K562 (cell line): ENCODE data around the gene MRAP2. TPM values are rescaled to one million over a fixed set of nuclear protein-coding genes. Genes with fewer than 3 reads are reported as not detected.

Experiments
- ATAC-seq: fragments of 200-7000 bp; cut with Tn5 transposase; 3 replicates; pipeline ENCODE4 v1.9.1; 2020; ENCODE audit warnings: moderate library complexity
- BruUV-seq: library from RNA; stranded (reverse); fragments of 400-500 nt; replicated peaks from 2 replicates; lab custom pipeline; 2021; lab: Mats Ljungman, UMichigan
- CTCF ChIA-PET: fragments of 300-600 bp; formaldehyde crosslinking; extraction: SDS; loops from one replicate; lab custom pipeline; 2021; ENCODE audit warnings: low intra/inter-chr PET ratio; lab: Yijun Ruan, JAX
- POLR2A ChIA-PET: fragments of 300-600, 350-650 bp; sonication (Branson Sonifier 250); formaldehyde crosslinking; extraction: SDS; loops from one replicate; lab custom pipeline; 2021; ENCODE audit warnings: antibody characterized with exemption, inconsistent platforms; lab: Yijun Ruan, JAX
- DNase-seq, 4 experiments: peaks; one replicate each; pipeline versions ENCODE4 v3.0.0 to v3.0.0-alpha.2; 2011 to 2018; ENCODE audit warnings: low spot score in 3 of 4, mixed read lengths in 3 of 4; ENCODE audit errors: extremely low read depth in 1 of 4
- FAIRE-seq: peaks from 2 replicates; lab custom pipeline; 2011; peaks lifted over from hg19 to GRCh38; lab: Jason Lieb, UNC
- H2AFZ ChIP-seq: 2 replicates; pipeline ENCODE4 v1.6.0; 2011; ENCODE audit warnings: low read depth, low read length, control low read depth, inconsistent platforms
- H3K27ac ChIP-seq: fragments of 200-600 bp; 3 replicates; pipeline ENCODE4 v1.8.0; 2011; ENCODE audit warnings: low read depth, mild to moderate bottlenecking, control low read depth, inconsistent platforms, low read length, moderate library complexity, mixed read lengths; ENCODE audit errors: extremely low read depth
- H3K27me3 ChIP-seq, 2 experiments: fragments of 300-600 bp in 1 of 2; 2 replicates in 1 of 2; 3 replicates in 1 of 2; pipeline versions ENCODE4 v1.6.0 to v1.8.0; 2011; ENCODE audit warnings: inconsistent platforms in 2 of 2, low read length in 2 of 2, mild to moderate bottlenecking in 1 of 2, mixed read lengths in 1 of 2, moderate library complexity in 1 of 2; ENCODE audit not compliant: control insufficient read depth in 2 of 2, insufficient read depth in 2 of 2
- H3K36me3 ChIP-seq: fragments of 300-600 bp; 3 replicates; pipeline ENCODE4 v1.8.0; 2011; ENCODE audit warnings: mild to moderate bottlenecking, low read length, inconsistent platforms; ENCODE audit not compliant: control insufficient read depth, insufficient read depth
- H3K4me1 ChIP-seq, 2 experiments: fragments of 200-600 bp in 1 of 2; replicated peaks in 1 of 2; 2 replicates in 1 of 2; 3 replicates in 1 of 2; pipeline versions ENCODE4 v1.5.1 to v1.8.0; 2011; ENCODE audit warnings: inconsistent platforms in 2 of 2, low read length in 2 of 2, mild to moderate bottlenecking in 1 of 2, mixed read lengths in 1 of 2, moderate library complexity in 1 of 2; ENCODE audit not compliant: control insufficient read depth in 2 of 2, insufficient read depth in 2 of 2
- H3K4me2 ChIP-seq: 2 replicates; pipeline ENCODE4 v1.6.1; 2011; ENCODE audit warnings: low read length, control low read depth, inconsistent platforms, mixed read lengths; ENCODE audit not compliant: insufficient read depth
- H3K4me3 ChIP-seq: fragments of 200-600 bp; sonication (generic), shearing (Covaris generic); 2 replicates; pipeline ENCODE4 v1.5.1; 2016; ENCODE audit warnings: control low read depth, inconsistent platforms
- H3K79me2 ChIP-seq: fragments of 200-600 bp; 3 replicates; pipeline ENCODE4 v1.8.0; 2011; ENCODE audit warnings: low read length, inconsistent platforms; ENCODE audit not compliant: control insufficient read depth, insufficient read depth
- H3K9ac ChIP-seq, 2 experiments: 2 replicates each; pipeline versions ENCODE4 v1.6.0 to v1.6.1; 2011; ENCODE audit warnings: low read depth in 2 of 2, low read length in 2 of 2, control low read depth in 1 of 2, inconsistent platforms in 1 of 2, mild to moderate bottlenecking in 1 of 2, mixed read lengths in 1 of 2; ENCODE audit not compliant: insufficient read depth in 1 of 2
- H3K9me1 ChIP-seq: one replicate; pipeline ENCODE4 v1.6.0; 2011; ENCODE audit warnings: inconsistent platforms, mild to moderate bottlenecking, low read length, moderate library complexity; ENCODE audit not compliant: control insufficient read depth, insufficient read depth
- H3K9me3 ChIP-seq: replicated peaks from 2 replicates; pipeline ENCODE4 v1.5.1; 2011; ENCODE audit warnings: low read depth, low read length, inconsistent platforms; ENCODE audit not compliant: control insufficient read depth, insufficient read depth
- H4K20me1 ChIP-seq: replicated peaks from 2 replicates; pipeline ENCODE4 v1.6.1; 2011; ENCODE audit warnings: low read length, inconsistent platforms, mixed read lengths; ENCODE audit not compliant: control insufficient read depth, insufficient read depth
- DEAF1 ChIP-seq: fragments of 450-650 bp; formaldehyde crosslinking; IDR thresholded peaks from 2 replicates; pipeline ENCODE4 v1.4.0; 2020; ENCODE audit warnings: mild to moderate bottlenecking, moderate library complexity
- ELF4 ChIP-seq: fragments of 450-650 bp; formaldehyde crosslinking; IDR thresholded peaks from 2 replicates; pipeline ENCODE4 v1.4.0; 2022; ENCODE audit warnings: missing genetic modification characterization
- FOXO4 ChIP-seq: fragments of 450-650 bp; formaldehyde crosslinking; IDR thresholded peaks from 2 replicates; pipeline ENCODE4 v1.4.0; 2020; ENCODE audit warnings: mild to moderate bottlenecking, moderate library complexity
- GATA2 ChIP-seq: sonication (generic); formaldehyde crosslinking; IDR thresholded peaks from 2 replicates; pipeline ENCODE4 v1.4.0; 2020; ENCODE audit warnings: mild to moderate bottlenecking, missing genetic modification reagents
- MBD1 ChIP-seq: fragments of 250-450 bp; sonication (Bioruptor Pico); IDR thresholded peaks from 2 replicates; pipeline ENCODE4 v1.8.0; 2022; ENCODE audit warnings: inconsistent platforms
- MYBL2 ChIP-seq, 2 experiments: fragments of 450-650 bp in 1 of 2; sonication (generic) in 1 of 2; formaldehyde crosslinking in 1 of 2; IDR thresholded peaks; 2 replicates each; pipeline versions ENCODE4 v1.6.1 to v1.8.1; 2017 to 2022; ENCODE audit warnings: borderline replicate concordance in 1 of 2, inconsistent platforms in 1 of 2, low read depth in 1 of 2, mild to moderate bottlenecking in 1 of 2, missing genetic modification reagents in 1 of 2, moderate library complexity in 1 of 2
- RBM22 ChIP-seq: fragments of 200-400 bp; formaldehyde crosslinking; IDR thresholded peaks from 2 replicates; pipeline ENCODE4 v1.6.1; 2018; ENCODE audit warnings: low read length, low read depth; ENCODE audit not compliant: poor library complexity, severe bottlenecking
- ZBTB11 ChIP-seq, 3 experiments: fragments of 200-800 bp in 1 of 3; fragments of 250-450 bp in 1 of 3; fragments of 450-650 bp in 1 of 3; sonication (Bioruptor Pico) in 1 of 3; sonication (Bioruptor generic) in 1 of 3; formaldehyde crosslinking in 1 of 3; IDR thresholded peaks; 2 replicates each; pipeline versions ENCODE4 v1.6.1 to v1.8.0; 2016 to 2022; ENCODE audit warnings: mild to moderate bottlenecking in 2 of 3, missing genetic modification characterization in 2 of 3, missing compliant biosample characterization in 1 of 3, moderate library complexity in 1 of 3
- ZNF121 ChIP-seq: sonication (generic); formaldehyde crosslinking; conservative IDR thresholded peaks from 2 replicates; pipeline ENCODE4 v1.8.0; 2022; ENCODE audit warnings: missing genetic modification reagents
- ZNF143 ChIP-seq: sonication (generic); formaldehyde crosslinking; IDR thresholded peaks from 2 replicates; pipeline ENCODE4 v1.9.0; 2022; ENCODE audit warnings: mild to moderate bottlenecking, missing genetic modification reagents
- WGBS: fragments of 100-300 bp; shearing (Covaris generic); methylation state at CpG from one replicate; pipeline ENCODE4 v1.1.6; 2016; ENCODE audit warnings: low coverage, mixed read lengths; ENCODE audit not compliant: insufficient coverage; ENCODE audit errors: missing lambda C conversion rate; 5-methylcytosine and 5-hydroxymethylcytosine counted together
- in situ Hi-C: fragments of 300-500 bp; cut with MboI; formaldehyde crosslinking; loops from 4 replicates; pipeline ENCODE4 v1.15.0; 2018; ENCODE audit warnings: inconsistent platforms, mixed read lengths
- intact Hi-C: fragments of 100-400 bp; cut with micrococcal nuclease; formaldehyde crosslinking; loops from 2 replicates; pipeline ENCODE4 v1.14.2; 2022
- polyA plus RNA-seq, 8 experiments: library from polyadenylated mRNA; depleted of rRNA in 4 of 8; stranded (reverse) in 5 of 8; unstranded in 3 of 8; fragments of >200 nt; fragmentation: Nextera tagmentation in 2 of 8; fragmentation: Illumina TruSeq in 1 of 8; extraction: Ambion mirVana in 2 of 8; extraction: Trizol in 1 of 8; gene quantifications; 2 replicates each; pipeline versions ENCODE4 v1.2.1 to v1.2.3, GENCODE V29; 2011 to 2014; ENCODE audit warnings: inconsistent platforms in 1 of 8, missing spikeins in 1 of 8
- total RNA-seq, 7 experiments: library from RNA; depleted of rRNA in 6 of 7; stranded (reverse); fragments of >200 nt in 6 of 7; fragmentation: Illumina TruSeq in 2 of 7; extraction: Trizol in 2 of 7; gene quantifications; 2 replicates each; pipeline versions ENCODE4 v1.2.1 to v1.2.3, GENCODE V29; 2011 to 2021; ENCODE audit warnings: low replicate concordance in 1 of 7

MRAP2 gene
- total and polyA plus RNA-seq, 9 of the 15 experiments (the other 6 are each of a cell fraction or from before 2014, with no cell fraction given) = 5.9 to 38.9 (median 9.3) TPM

GRCh38 chr6:84043555-84043954, 10.0 kb downstream of the MRAP2 start (continued):
- TF ChIP-seq ZNF121 (CRISPR knock-in tag) = no peak

GRCh38 chr6:84046755-84047154, 13.2 kb downstream of the MRAP2 start:
- H3K4me1 ChIP-seq = peaks cover 15 to 27% of the 10 kb centered on the region in 2 experiments; a peak in 4 of 5 replicates
- no peaks in the 10 kb centered on the region for H3K79me2 ChIP-seq
- intact Hi-C loops (no loop called here), in situ Hi-C loops (no loop called here)
- H3K36me3 ChIP-seq = no peaks in the 10 kb centered on the region
- no peaks in the 10 kb centered on the region for H3K9me1 ChIP-seq
- no peak overlapping the region for H3K4me3 ChIP-seq
- ATAC-seq = no peak
- H3K9me3 ChIP-seq = no peaks in the 10 kb centered on the region
- no CpG with 5 or more reads among the region's 1 CpG for WGBS
- no peak overlapping the region for H2AFZ ChIP-seq
- ChIA-PET POLR2A (interaction anchor here (0.6 to 1.1 kb wide), 3 partner anchors 15 to 56 kb away, joined by 3 read pairs; no protein-coding TSS in a partner anchor), CTCF (no interaction called here)
- no peak overlapping the region for H3K27ac ChIP-seq
- no peak overlapping the region for H3K4me2 ChIP-seq
- no TSS peak for BruUV-seq
- FAIRE-seq = no peak
- H3K27me3 ChIP-seq = no peaks in the 10 kb centered on the region; a peak in 1 of 5 replicates
- no peaks in the 10 kb centered on the region for H4K20me1 ChIP-seq
- no peak for DNase-seq
- no peak overlapping the region for H3K9ac ChIP-seq
- no peak for TF ChIP-seq MYBL2 (IDR thresholded peaks at IDR 0.05; ENCODE audit: low read depth)
- TF ChIP-seq MYBL2 (CRISPR knock-in tag; IDR thresholded peaks at IDR 0.05; ENCODE audit: borderline replicate concordance) = no peak
- TF ChIP-seq FOXO4 (CRISPR knock-in tag) = no peak
- no peak for TF ChIP-seq RBM22
- no peak for TF ChIP-seq MBD1 (CRISPR knock-in tag)
- TF ChIP-seq DEAF1 = no peak
- TF ChIP-seq ZBTB11 (CRISPR knock-in tag; IDR thresholded peaks at IDR 0.05) = no peak
- no peak for TF ChIP-seq ELF4 (CRISPR knock-in tag)
- no peak for TF ChIP-seq ZNF143
- no peak for TF ChIP-seq GATA2 (CRISPR knock-in tag)
